ENCODE data around the gene RB1. TPM values are rescaled to one million over a fixed set of nuclear protein-coding genes. Genes with fewer than 3 reads are reported as not detected.

The RB1 gene
- total RNA-seq, 2 experiments from 2014 or later = 33.5 to 84.4 TPM

DNA sequence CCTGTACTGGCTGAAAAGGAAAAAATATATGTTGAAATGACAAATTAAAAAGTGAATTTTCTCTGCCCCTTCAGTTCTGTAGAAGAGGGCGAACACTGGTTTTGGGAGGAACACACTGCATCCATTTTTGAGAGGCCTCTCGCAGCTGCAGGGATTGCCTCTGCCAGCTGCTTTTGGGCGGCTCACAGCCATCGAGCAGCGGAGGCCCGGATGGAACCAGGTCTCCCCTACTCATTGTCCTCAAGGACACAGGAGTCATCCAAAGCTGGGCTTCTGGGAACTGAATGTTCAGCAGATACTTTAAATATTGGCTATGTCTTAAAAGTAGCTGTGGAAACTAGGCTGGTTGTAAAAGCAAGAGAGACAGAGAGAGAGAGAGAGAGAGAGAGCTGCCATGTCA lies 212.2 kb downstream of the RB1 start:
- CTCF ChIA-PET (ENCODE audit: unreplicated experiment) = no interaction called here
- Histone ChIP-seq H4K20me1 (ENCODE audit: insufficient read depth, low read length) (no peaks in the 10 kb centered on the region), H3K4me3 (ENCODE audit: low read depth, low read length, poor library complexity, severe bottlenecking) (no peak overlapping the region), H3K4me2 (ENCODE audit: low read length) (no peak overlapping the region), H3K4me1 (ENCODE audit: insufficient read depth, low read length, poor library complexity, severe bottlenecking) (no peaks in the 10 kb centered on the region), H3K27ac (ENCODE audit: low read depth, low read length, poor library complexity, severe bottlenecking) (no peak overlapping the region), H3K9me3 (ENCODE audit: low read length) (no peaks in the 10 kb centered on the region), H3K79me2 (ENCODE audit: insufficient read depth, low read depth, low read length) (no peaks in the 10 kb centered on the region), H2AFZ (ENCODE audit: low read length) (no peak overlapping the region), H3K36me3 (ENCODE audit: insufficient read depth, low read length) (peaks cover 29% of the 10 kb centered on the region), H3K9me2 (ENCODE audit: insufficient read depth, low read length) (no peaks in the 10 kb centered on the region)
- no TSS peak for BruUV-seq (replicated peaks)
- POLR2A ChIA-PET = interaction anchor here (0.6 to 1.6 kb wide), 4 partner anchors 12 to 213 kb away, joined by 3 to 9 read pairs (median 6); no protein-coding TSS in a partner anchor
- no peak for DNase-seq (ENCODE audit: low spot score)
- intact Hi-C loops (cut with micrococcal nuclease; ENCODE audit: unreplicated experiment) = no loop called here
- TF ChIP-seq, protein P1, sequence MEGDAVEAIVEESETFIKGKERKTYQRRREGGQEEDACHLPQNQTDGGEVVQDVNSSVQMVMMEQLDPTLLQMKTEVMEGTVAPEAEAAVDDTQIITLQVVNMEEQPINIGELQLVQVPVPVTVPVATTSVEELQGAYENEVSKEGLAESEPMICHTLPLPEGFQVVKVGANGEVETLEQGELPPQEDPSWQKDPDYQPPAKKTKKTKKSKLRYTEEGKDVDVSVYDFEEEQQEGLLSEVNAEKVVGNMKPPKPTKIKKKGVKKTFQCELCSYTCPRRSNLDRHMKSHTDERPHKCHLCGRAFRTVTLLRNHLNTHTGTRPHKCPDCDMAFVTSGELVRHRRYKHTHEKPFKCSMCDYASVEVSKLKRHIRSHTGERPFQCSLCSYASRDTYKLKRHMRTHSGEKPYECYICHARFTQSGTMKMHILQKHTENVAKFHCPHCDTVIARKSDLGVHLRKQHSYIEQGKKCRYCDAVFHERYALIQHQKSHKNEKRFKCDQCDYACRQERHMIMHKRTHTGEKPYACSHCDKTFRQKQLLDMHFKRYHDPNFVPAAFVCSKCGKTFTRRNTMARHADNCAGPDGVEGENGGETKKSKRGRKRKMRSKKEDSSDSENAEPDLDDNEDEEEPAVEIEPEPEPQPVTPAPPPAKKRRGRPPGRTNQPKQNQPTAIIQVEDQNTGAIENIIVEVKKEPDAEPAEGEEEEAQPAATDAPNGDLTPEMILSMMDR (conservative IDR thresholded peaks at IDR 0.05; ENCODE audit: low read length) = no peak
- no peak for TF ChIP-seq EZH2phosphoT487 (IDR thresholded peaks at IDR 0.05; ENCODE audit: borderline replicate concordance, low read depth, low read length)

DNA sequence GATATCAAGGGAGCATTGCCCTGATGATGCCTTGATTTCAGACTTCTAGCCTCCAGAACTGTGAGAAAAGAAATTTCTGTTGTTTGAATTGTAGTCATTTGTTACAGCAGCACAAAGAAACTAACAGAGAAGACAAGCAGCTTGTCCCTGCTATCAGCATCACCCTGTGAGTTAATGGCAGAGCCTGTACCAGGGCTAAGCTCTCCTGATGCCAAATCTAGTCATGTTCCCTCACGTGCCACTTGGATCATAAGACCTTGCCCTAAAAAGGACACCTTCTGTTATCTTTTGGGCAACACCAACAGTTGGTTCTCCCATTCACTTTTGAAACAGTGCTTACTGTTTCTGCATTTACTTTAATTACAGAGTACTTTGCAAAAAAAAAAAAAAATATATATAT lies 214.5 kb downstream of the RB1 start:
- peaks cover 29% of the 10 kb centered on the region for H3K36me3 ChIP-seq (ENCODE audit: insufficient read depth, low read length)
- intact Hi-C loops (cut with micrococcal nuclease; ENCODE audit: unreplicated experiment) = no loop called here
- no peak overlapping the region for H3K27ac ChIP-seq (ENCODE audit: low read depth, low read length, poor library complexity, severe bottlenecking)
- CTCF ChIA-PET (ENCODE audit: unreplicated experiment) = no interaction called here
- no peaks in the 10 kb centered on the region for H4K20me1 ChIP-seq (ENCODE audit: insufficient read depth, low read length)
- no peak overlapping the region for H3K4me3 ChIP-seq (ENCODE audit: low read depth, low read length, poor library complexity, severe bottlenecking)
- POLR2A ChIA-PET = interaction anchor here (1.0 to 1.1 kb wide), 2 partner anchors 8 to 11 kb away, joined by 3 to 5 read pairs; no protein-coding TSS in a partner anchor
- DNase-seq (ENCODE audit: low spot score) = no peak
- TF ChIP-seq, protein P1 (conservative IDR thresholded peaks at IDR 0.05; ENCODE audit: low read length) = no peak
- no peak for TF ChIP-seq EZH2phosphoT487 (IDR thresholded peaks at IDR 0.05; ENCODE audit: borderline replicate concordance, low read depth, low read length)
- no peak overlapping the region for H2AFZ ChIP-seq (ENCODE audit: low read length)
- no TSS peak for BruUV-seq (replicated peaks)
- no peaks in the 10 kb centered on the region for H3K9me3 ChIP-seq (ENCODE audit: low read length)
- no peak overlapping the region for H3K4me2 ChIP-seq (ENCODE audit: low read length)
- no peaks in the 10 kb centered on the region for H3K9me2 ChIP-seq (ENCODE audit: insufficient read depth, low read length)
- H3K79me2 ChIP-seq (ENCODE audit: insufficient read depth, low read depth, low read length) = no peaks in the 10 kb centered on the region
- H3K4me1 ChIP-seq (ENCODE audit: insufficient read depth, low read length, poor library complexity, severe bottlenecking) = no peaks in the 10 kb centered on the region

DNA sequence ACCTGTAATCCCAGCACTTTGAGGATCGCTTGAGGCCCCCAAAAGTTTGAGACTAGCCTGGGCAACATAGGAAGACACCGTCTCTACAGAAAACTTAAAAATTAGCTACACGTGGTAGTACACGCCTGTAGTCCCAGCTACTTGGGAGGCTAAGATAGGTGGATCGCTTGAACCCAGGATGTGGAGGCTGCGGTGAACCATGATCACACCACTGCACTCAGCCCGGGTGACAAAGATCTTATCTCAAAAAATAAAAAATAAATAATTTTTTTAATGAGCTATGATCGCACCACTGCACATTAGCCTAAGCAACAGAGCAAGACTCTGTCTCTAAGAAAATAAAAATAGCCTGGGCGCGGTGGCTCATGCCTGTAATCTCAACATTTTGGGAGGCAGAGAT lies 222.7 kb downstream of the RB1 start:
- peaks cover 51% of the 10 kb centered on the region for H3K4me1 ChIP-seq (ENCODE audit: insufficient read depth, low read length, poor library complexity, severe bottlenecking)
- no peak for TF ChIP-seq EZH2phosphoT487 (IDR thresholded peaks at IDR 0.05; ENCODE audit: borderline replicate concordance, low read depth, low read length)
- TF ChIP-seq, protein P1 (conservative IDR thresholded peaks at IDR 0.05; ENCODE audit: low read length) = no peak
- no peak overlapping the region for H3K4me2 ChIP-seq (ENCODE audit: low read length)
- no peak overlapping the region for H3K27ac ChIP-seq (ENCODE audit: low read depth, low read length, poor library complexity, severe bottlenecking)
- peaks cover 11% of the 10 kb centered on the region for H3K36me3 ChIP-seq (ENCODE audit: insufficient read depth, low read length)
- peaks cover 61% of the 10 kb centered on the region; the same call in 1 of the 2 replicates for H3K79me2 ChIP-seq (ENCODE audit: insufficient read depth, low read depth, low read length)
- no peaks in the 10 kb centered on the region; the same call in 1 of the 2 replicates for H3K9me3 ChIP-seq (ENCODE audit: low read length)
- no peaks in the 10 kb centered on the region for H4K20me1 ChIP-seq (ENCODE audit: insufficient read depth, low read length)
- H3K9me2 ChIP-seq (ENCODE audit: insufficient read depth, low read length) = no peaks in the 10 kb centered on the region
- DNase-seq (ENCODE audit: low spot score) = no peak
- BruUV-seq (replicated peaks) = no TSS peak
- H2AFZ ChIP-seq (ENCODE audit: low read length) = no peak overlapping the region
- ChIA-PET CTCF (ENCODE audit: unreplicated experiment) (interaction anchor here (0.6 kb wide), 1 partner anchor 243 kb away, joined by 3 read pairs; no protein-coding TSS in a partner anchor), POLR2A (interaction anchor here (0.5 to 1.7 kb wide), 6 partner anchors 9 to 412 kb away, joined by 3 to 6 read pairs (median 3); no protein-coding TSS in a partner anchor)
- intact Hi-C loops (cut with micrococcal nuclease; ENCODE audit: unreplicated experiment) = no loop called here
- H3K4me3 ChIP-seq (ENCODE audit: low read depth, low read length, poor library complexity, severe bottlenecking) = no peak overlapping the region

Data from OCI-LY7 (cell line).